Activated CD4-positive, alpha-beta T cell treated with anti-CD3 and anti-CD28 coated beads, Interleukin-2, Interleukin-6, amounts not matched to agents 100 ng/mL and 50 ng/mL, durations not matched to agents 16 hours and 8 hours (primary cell): ENCODE results near the gene ZSCAN25.
"Not testable (repeated sequence)": the region's sequence is repeated elsewhere in the genome, so short reads cannot be mapped to it uniquely, and the experiment has no call there.

ENCODE experiments used
- DNase-seq: peaks from one replicate; pipeline ENCODE4 v3.0.0-alpha.2; 2020

Gene ZSCAN25

GRCh38 chr7:99618726-99619125 is 2.0 kb downstream of the ZSCAN25 start:
- no peak for DNase-seq

GRCh38 chr7:99619571-99620130 is 2.9 kb downstream of the ZSCAN25 start:
- no peak for DNase-seq

- DNase-seq: no peak
Observed at GRCh38 chr7:99621271-99621670, 4.5 kb downstream of the ZSCAN25 start.

- no peak for DNase-seq
Observed at GRCh38 chr7:99622596-99622995, 5.8 kb downstream of the ZSCAN25 start.

- DNase-seq: peak; percentile 32
Observed at GRCh38 chr7:99623091-99623693, 6.4 kb downstream of the ZSCAN25 start.

GRCh38 chr7:99623702-99624447 is 7.1 kb downstream of the ZSCAN25 start:
- DNase-seq: peak; percentile 23

- peak; percentile 79 for DNase-seq
Observed at GRCh38 chr7:99624484-99624883, 7.7 kb downstream of the ZSCAN25 start.

- DNase-seq: no peak
Observed at GRCh38 chr7:99625321-99625720, 8.6 kb downstream of the ZSCAN25 start.

GRCh38 chr7:99625961-99626360 is 9.2 kb downstream of the ZSCAN25 start:
- no peak for DNase-seq

GRCh38 chr7:99626661-99627060 is 9.9 kb downstream of the ZSCAN25 start:
- no peak for DNase-seq

- no peak for DNase-seq
Observed at GRCh38 chr7:99627513-99627912, 10.8 kb downstream of the ZSCAN25 start.

GRCh38 chr7:99628471-99629465 is 12.0 kb downstream of the ZSCAN25 start:
- DNase-seq: no peak

- DNase-seq: no peak
Observed at GRCh38 chr7:99629643-99630042, 12.9 kb downstream of the ZSCAN25 start.

- peak; percentile 10 for DNase-seq
Observed at GRCh38 chr7:99631295-99632109, 14.8 kb downstream of the ZSCAN25 start.

- DNase-seq: not testable (repeated sequence)
Observed at GRCh38 chr7:99637414-99637813, 20.7 kb downstream of the ZSCAN25 start.

GRCh38 chr7:99638731-99639130 is 22.0 kb downstream of the ZSCAN25 start:
- no peak for DNase-seq

GRCh38 chr7:99639267-99639666 is 22.5 kb downstream of the ZSCAN25 start:
- no peak for DNase-seq

- no peak for DNase-seq
Observed at GRCh38 chr7:99642027-99642426, 25.3 kb downstream of the ZSCAN25 start.

GRCh38 chr7:99643464-99643863 is 26.7 kb downstream of the ZSCAN25 start:
- DNase-seq: no peak

- DNase-seq: no peak
Observed at GRCh38 chr7:99644431-99644830, 27.7 kb downstream of the ZSCAN25 start.

GRCh38 chr7:99645590-99645989 is 28.8 kb downstream of the ZSCAN25 start:
- DNase-seq: no peak

- no peak for DNase-seq
Observed at GRCh38 chr7:99648843-99649242, 32.1 kb downstream of the ZSCAN25 start.
